Progenitor cell of endocrine pancreas (in vitro differentiated cells): Measurements from ENCODE around the gene ZNF791. TPM values are rescaled to one million over a fixed set of nuclear protein-coding genes. Genes with fewer than 3 reads are reported as not detected.

Experiments used
- DNase-seq: peaks from one replicate; pipeline ENCODE4 v3.0.0; 2021; ENCODE audit warnings: low spot score; ENCODE audit not compliant: unreplicated experiment
- H3K27ac Mint-ChIP-seq: 2 replicates; pipeline ENCODE4 v1.8.0; 2021; ENCODE audit warnings: mild to moderate bottlenecking, moderate library complexity, mixed read lengths
- H3K27me3 Mint-ChIP-seq: 2 replicates; pipeline ENCODE4 v1.8.0; 2021; ENCODE audit warnings: mixed read lengths
- H3K36me3 Mint-ChIP-seq: 2 replicates; pipeline ENCODE4 v1.8.0; 2022; ENCODE audit warnings: mixed read lengths; ENCODE audit not compliant: insufficient read depth
- H3K4me1 Mint-ChIP-seq: 2 replicates; pipeline ENCODE4 v1.8.0; 2021; ENCODE audit warnings: low read depth, mixed read lengths
- H3K4me3 Mint-ChIP-seq: 2 replicates; pipeline ENCODE4 v1.8.0; 2021; ENCODE audit warnings: low read depth, mild to moderate bottlenecking, moderate library complexity, mixed read lengths
- H3K9me3 Mint-ChIP-seq: 2 replicates; pipeline ENCODE4 v1.8.0; 2021; ENCODE audit warnings: low read depth, mixed read lengths
- total RNA-seq: library from RNA; stranded (reverse); gene quantifications from 2 replicates; pipeline ENCODE4 v1.2.1, GENCODE V29; 2021
- TF ChIP-seq, protein P1 (sequence below): fragments of 200-600 bp; sonication (generic); IDR thresholded peaks from one replicate; pipeline ENCODE4 v1.5.0; 2021; ENCODE audit warnings: antibody characterized with exemption, mild to moderate bottlenecking; ENCODE audit not compliant: unreplicated experiment

ZNF791 gene
- total RNA-seq, 1 donor from 2014 or later = 24.3 TPM

DNA sequence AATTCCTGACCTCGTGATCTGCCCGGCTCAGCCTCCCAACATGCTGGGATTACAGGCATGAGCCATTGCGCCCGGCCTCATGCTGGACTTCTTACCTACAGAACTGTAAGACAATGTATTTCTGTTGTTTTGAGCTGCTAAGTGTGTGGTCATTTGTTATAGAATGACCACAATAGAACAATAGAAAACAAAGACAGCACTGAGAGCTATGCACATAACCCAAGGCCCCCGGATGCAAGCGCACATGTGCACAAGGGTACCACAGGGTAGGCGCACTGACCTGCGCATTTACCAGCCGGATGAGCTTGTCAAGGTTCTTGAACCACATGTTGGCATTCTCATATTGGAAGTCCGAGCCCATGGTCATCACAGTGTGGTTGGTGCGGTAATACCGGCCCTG, 50.3 kb downstream of the ZNF791 start:
- no peak overlapping the region for H3K27ac Mint-ChIP-seq

DNA sequence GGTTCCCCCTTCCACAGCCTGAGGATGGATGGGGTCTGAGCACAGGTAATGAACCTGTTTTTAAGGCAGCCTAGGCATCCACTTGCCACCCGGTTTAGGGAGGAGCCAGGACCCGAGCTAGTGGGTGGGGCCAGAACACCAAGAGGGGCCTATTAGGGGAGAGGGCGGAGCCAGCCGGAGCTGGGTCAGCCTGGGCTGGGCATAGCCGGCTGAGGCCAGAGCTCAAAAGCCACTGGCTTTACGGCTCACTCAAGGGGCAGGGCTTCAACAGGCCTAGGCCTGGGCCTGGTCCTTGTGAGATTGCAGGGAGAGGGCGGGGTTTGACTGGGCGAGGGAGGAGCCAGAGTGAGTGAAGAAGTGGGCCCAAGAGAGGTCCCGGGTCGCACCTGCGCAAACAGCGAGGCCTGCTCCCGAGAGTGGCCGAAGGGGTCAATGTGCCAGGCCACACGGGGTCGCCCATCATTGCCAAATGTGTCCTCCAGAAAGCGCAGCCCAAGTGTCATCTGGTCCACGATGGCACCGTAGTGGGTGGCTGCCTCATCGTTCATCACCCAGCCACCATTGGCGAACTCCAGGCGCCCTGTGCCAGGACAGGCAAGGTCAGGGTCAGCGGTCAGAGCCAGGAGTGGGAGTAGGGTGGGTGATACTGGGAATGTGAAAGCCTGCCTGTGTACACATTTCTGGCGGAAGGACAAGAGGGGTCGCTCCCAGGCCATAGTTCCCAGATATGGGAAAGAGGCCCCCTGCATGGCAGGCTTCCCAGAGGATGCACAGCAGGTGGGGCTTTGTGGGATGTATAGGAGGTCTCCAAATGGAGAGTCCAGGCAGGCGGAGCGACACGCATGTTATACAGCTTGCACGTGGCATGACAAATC, 53.9 kb downstream of the ZNF791 start:
- DNase-seq = no peak
- H3K27ac Mint-ChIP-seq = no peak overlapping the region

More for the DNA sequence above, 50.3 kb downstream of the ZNF791 start:
- peaks cover 3% of the 10 kb centered on the region for H3K4me1 Mint-ChIP-seq
- H3K36me3 Mint-ChIP-seq = peaks cover 12% of the 10 kb centered on the region
- H3K4me3 Mint-ChIP-seq = no peak overlapping the region
- DNase-seq = no peak
- TF ChIP-seq, protein P1, sequence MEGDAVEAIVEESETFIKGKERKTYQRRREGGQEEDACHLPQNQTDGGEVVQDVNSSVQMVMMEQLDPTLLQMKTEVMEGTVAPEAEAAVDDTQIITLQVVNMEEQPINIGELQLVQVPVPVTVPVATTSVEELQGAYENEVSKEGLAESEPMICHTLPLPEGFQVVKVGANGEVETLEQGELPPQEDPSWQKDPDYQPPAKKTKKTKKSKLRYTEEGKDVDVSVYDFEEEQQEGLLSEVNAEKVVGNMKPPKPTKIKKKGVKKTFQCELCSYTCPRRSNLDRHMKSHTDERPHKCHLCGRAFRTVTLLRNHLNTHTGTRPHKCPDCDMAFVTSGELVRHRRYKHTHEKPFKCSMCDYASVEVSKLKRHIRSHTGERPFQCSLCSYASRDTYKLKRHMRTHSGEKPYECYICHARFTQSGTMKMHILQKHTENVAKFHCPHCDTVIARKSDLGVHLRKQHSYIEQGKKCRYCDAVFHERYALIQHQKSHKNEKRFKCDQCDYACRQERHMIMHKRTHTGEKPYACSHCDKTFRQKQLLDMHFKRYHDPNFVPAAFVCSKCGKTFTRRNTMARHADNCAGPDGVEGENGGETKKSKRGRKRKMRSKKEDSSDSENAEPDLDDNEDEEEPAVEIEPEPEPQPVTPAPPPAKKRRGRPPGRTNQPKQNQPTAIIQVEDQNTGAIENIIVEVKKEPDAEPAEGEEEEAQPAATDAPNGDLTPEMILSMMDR = no peak
- no peaks in the 10 kb centered on the region for H3K9me3 Mint-ChIP-seq
- no peaks in the 10 kb centered on the region for H3K27me3 Mint-ChIP-seq

DNA sequence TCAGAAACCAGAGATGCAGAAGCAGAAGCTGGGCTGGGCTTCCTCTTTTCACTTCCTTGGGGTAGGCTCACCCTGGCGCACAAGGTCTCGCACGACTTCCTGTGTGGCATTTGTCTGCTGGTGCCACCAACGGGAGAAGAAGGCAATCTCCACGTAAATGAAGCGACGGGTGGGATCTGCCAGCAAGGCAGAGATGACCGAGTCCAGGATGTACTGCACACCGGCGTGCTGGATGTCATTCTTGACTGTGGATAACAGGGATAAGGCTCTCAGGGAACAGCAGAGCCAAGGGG, 54.5 kb downstream of the ZNF791 start:
- H3K27ac Mint-ChIP-seq = no peak overlapping the region
- DNase-seq = no peak
- H3K36me3 Mint-ChIP-seq = peaks cover 5% of the 10 kb centered on the region
- H3K27me3 Mint-ChIP-seq = no peaks in the 10 kb centered on the region
- no peaks in the 10 kb centered on the region for H3K9me3 Mint-ChIP-seq
- peak overlapping the region; percentile 35 for H3K4me3 Mint-ChIP-seq
- TF ChIP-seq, protein P1 = no peak
- peaks cover 22% of the 10 kb centered on the region for H3K4me1 Mint-ChIP-seq

More for the DNA sequence above, 53.9 kb downstream of the ZNF791 start:
- Mint-ChIP-seq H3K9me3 (no peaks in the 10 kb centered on the region), H3K36me3 (peaks cover 9% of the 10 kb centered on the region), H3K27me3 (no peaks in the 10 kb centered on the region), H3K4me3 (peak overlapping the region; percentile 35), H3K4me1 (peaks cover 20% of the 10 kb centered on the region)
- TF ChIP-seq, protein P1 = no peak

DNA sequence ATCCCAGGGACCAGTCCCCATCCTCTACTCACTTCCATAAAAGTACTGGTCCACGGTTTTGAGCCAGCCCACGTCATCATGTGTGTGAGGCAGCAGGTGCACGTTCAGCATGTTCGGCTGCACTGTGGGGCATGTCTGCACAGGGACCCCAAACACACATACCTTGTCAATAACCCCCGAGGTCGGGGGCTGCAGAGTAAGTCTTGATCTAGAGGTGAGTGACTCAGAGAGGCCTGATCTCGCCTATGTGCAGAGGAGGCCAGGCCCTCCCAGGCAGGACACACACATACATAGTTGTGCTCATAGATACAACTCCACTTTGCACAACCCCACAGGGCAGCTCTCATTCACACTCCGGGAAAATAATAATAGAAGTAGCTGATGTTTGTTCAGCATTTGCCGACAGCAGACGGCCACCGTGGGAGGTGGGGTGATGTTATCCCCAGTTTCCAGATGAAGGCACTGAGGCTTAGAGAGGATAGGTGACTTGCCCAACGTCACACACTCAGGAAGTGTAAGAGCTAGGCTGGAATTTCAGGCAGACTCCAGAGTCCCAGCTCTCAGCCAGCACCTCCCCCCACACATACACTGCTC, 55.0 kb downstream of the ZNF791 start:
- Mint-ChIP-seq H3K27ac (peak overlapping the region; percentile 91), H3K36me3 (peaks cover 5% of the 10 kb centered on the region), H3K9me3 (no peaks in the 10 kb centered on the region), H3K27me3 (no peaks in the 10 kb centered on the region), H3K4me1 (peaks cover 25% of the 10 kb centered on the region), H3K4me3 (peak overlapping the region; percentile 94)
- TF ChIP-seq, protein P1 = no peak
- DNase-seq = no peak

DNA sequence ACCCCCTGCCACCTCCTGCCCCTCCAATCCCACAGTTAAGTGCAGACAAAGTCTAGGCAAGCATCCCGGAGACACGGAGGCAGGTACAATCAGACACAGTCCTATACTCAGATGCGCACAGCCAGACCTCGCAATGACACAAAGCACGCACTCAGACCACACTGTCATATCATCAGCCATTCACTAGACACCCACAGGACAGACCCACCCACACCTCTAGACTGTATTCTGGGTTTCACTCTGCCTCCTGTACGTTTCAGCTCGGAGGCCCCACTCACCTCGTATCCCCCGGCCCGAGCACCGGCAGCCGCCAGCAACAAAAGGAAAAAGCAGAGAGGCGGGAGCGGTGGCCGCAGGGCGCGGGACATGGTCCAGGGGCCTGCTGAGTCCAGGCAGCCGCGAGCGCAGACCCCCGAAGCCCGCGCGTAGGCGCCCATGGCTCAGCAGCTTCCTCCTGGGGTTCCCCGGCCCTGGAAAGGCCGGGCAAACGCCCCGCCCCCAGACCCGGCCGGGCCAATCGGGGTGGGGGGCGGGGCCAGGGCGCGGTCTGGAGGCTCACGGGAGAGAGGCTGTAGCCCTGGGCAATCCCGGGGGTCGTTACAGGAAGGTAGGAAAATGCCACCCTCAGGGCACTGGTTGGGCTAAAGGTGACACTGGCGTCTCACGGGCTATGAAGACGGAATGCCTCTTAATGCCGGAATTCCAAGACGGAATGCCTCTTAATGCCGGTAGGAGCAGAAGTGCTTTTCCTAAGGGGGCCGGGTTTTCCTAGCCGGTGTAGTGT, 55.7 kb downstream of the ZNF791 start, which contains the start of the genes MAN2B1 and WDR83:
TSS of gene MAN2B1 (minus strand) at position 478 of the 784 bp plus-strand sequence. CDS start at position 437, 41 bp downstream.
TSS of gene WDR83 (plus strand) at position 543 of the 784 bp plus-strand sequence. CDS start 2,984 bp downstream, outside the sequence.
- peak within 1 kb of the TSS; percentile 94 for H3K4me3 Mint-ChIP-seq
- peaks cover 3% of the 10 kb centered on the region for H3K36me3 Mint-ChIP-seq
- TF ChIP-seq, protein P1 = no peak
- H3K27me3 Mint-ChIP-seq = no peaks in the 10 kb centered on the region
- peak within 1 kb of the TSS; percentile 92 for H3K27ac Mint-ChIP-seq
- H3K4me1 Mint-ChIP-seq = peaks cover 25% of the 10 kb centered on the region
- H3K9me3 Mint-ChIP-seq = no peaks in the 10 kb centered on the region
- DNase-seq = peak; percentile 70
